HG02678 (cell line): ENCODE results near the gene COG8.
"Not testable (repeated sequence)": the region's sequence is repeated elsewhere in the genome, so short reads cannot be mapped to it uniquely, and the experiment has no call there.

Source experiments
- ATAC-seq: cut with Tn5 transposase; IDR thresholded peaks from one replicate; pipeline ENCODE4 v1.9.1; 2021; ENCODE audit warnings: mild to moderate bottlenecking, moderate library complexity; ENCODE audit not compliant: unreplicated experiment

COG8 gene, protein sequence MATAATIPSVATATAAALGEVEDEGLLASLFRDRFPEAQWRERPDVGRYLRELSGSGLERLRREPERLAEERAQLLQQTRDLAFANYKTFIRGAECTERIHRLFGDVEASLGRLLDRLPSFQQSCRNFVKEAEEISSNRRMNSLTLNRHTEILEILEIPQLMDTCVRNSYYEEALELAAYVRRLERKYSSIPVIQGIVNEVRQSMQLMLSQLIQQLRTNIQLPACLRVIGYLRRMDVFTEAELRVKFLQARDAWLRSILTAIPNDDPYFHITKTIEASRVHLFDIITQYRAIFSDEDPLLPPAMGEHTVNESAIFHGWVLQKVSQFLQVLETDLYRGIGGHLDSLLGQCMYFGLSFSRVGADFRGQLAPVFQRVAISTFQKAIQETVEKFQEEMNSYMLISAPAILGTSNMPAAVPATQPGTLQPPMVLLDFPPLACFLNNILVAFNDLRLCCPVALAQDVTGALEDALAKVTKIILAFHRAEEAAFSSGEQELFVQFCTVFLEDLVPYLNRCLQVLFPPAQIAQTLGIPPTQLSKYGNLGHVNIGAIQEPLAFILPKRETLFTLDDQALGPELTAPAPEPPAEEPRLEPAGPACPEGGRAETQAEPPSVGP

DNA sequence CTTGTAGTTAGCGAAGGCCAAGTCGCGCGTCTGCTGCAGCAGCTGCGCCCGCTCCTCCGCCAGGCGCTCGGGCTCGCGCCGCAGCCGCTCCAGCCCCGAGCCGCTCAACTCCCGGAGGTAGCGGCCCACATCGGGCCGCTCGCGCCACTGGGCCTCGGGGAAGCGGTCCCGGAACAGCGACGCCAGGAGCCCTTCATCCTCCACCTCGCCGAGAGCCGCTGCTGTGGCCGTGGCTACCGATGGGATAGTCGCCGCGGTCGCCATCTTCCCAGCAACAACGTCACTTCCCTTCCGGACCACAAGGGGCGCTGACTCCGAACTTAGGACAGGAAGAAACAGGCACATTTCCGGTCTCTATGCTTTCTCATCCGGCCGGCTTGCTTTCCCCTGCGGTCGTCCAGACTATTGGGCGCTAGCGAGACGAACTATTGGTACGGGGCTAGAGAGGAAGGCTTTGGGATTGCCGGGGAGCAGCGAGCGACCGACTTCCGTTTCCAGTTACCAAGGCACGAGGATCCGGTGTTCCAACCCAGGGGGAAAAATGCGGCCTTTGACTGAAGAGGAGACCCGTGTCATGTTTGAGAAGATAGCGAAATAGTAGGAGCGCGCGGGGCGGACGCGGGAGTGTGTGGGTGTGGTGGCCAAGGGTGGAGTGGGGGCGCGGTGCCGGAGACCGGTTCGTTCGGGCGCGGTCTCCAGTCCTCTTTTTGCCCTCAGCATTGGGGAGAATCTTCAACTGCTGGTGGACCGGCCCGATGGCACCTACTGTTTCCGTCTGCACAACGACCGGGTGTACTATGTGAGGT lies at the start of gene COG8, which contains the start of gene NIP7:
Gene COG8, minus strand, starts transcription at position 276 of the 806 bp plus-strand sequence. Its CDS starts 12 bp downstream, at position 264.
Gene NIP7, plus strand, starts transcription at position 484 of the 806 bp plus-strand sequence. Its CDS starts 58 bp downstream, at position 542.
- ATAC-seq: peak; percentile 95

DNA sequence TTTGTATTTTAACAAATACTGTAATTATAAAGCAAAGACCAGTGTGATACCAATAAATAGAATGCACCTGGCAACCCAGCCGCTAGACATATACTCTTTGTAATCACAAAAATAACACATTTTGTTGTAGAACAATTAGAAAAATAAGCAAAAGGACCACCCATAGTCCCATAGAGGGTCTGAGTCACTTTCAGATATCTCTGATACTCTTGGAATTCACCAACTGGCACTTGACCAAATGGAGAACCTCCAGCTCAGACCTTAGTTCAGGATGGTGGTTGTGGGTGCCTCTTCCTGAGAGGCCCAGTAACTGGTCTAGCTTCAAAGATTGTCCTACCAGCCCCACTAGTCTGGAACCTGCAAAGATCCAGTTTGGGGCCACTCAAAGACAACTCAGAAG lies 47.2 kb upstream of the COG8 start:
- ATAC-seq: no peak

DNA sequence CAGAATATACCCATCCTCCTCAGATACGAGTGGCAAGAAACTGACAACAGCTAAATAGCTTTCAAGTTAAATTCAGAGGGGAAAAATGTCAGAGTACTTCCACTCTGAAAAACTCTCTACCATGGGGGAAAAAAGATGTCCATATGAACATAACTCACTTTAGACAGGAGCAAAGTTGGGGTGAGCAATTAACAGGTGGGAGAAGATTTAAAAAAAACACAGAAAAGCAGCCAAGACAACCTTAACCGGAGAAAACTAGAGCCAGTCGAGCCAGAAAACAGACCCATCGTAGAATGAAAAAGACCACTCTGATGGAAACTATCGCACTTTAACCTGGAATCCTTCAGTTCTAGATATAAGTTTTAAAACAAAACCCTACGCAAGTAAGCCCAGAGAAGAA lies 45.6 kb upstream of the COG8 start:
- no peak for ATAC-seq

DNA sequence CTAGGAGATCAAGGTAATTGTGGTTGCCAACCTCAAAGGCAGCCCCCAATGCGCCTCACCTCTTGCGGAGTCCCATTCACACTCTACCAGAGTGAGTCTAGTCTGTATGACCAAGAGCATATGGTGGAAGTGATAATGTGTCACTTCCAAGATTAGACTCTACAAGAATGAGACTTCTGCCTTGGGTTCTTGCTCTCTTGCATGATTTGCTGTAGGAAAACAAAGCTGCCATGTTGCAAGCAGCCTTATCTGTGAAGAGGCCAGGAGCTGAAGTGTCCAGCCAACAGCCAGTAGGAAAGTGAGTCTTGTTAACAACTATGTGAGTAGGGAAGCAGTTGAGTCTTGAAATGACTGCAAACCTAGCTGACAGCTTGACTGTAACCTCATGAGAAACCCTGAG lies 43.1 kb upstream of the COG8 start:
- ATAC-seq: no peak

DNA sequence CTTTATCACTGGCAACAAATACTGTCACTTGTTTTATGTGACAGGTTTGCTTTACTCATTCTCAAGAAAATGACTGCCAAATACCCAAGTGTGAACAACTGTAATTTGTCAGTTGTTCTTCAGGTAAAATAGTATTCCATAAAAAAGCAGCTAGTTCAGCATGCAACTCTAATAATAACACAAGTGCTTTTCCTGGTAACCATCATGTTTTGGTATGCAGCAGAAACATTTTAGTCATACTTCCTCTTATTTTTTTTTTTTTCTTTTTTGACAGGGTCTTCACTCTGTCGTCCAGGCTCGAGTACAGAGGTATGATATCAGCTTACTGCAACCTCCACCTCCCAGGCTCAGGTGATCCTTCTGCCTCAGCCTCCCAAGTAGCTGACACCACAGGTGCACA lies 41.9 kb upstream of the COG8 start:
- no peak for ATAC-seq

DNA sequence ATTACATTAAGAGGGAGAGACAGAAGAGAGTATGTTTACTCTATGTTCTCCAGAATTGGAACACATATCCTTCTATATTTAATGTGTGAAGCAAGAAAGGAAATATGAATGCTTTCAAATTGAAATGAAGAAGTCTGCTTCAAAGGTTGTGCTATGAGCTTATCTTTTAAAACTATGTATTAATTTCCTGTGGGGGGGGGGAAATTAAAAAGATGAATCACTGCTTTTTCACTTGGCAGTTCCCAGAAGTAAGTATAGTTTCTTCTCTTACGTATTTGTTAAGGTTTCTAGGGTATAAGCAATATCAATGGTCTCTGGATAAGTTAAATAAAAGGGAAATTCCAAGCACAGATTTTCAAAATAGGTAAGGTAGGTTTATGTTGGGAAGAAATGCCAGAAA lies 39.4 kb upstream of the COG8 start:
- no peak for ATAC-seq

DNA sequence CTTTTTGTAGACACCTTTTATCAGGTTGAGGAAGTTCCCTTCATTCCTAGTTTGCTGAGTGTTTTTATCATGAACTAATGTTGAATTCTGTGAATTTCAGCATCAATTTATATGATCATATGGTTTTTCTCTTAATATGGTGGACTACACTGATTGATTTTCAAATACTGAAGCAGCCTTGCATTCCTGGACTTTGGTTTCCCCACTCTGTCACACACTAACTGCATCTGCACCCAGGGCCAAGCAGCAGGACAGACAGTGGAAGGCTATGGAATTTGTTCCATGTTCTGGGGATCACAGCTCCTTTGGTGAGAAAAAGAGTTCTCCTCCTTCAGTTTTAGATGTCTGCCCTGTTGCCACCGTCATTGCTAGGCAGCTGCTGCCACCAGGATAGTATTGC lies 38.7 kb upstream of the COG8 start:
- no peak for ATAC-seq

DNA sequence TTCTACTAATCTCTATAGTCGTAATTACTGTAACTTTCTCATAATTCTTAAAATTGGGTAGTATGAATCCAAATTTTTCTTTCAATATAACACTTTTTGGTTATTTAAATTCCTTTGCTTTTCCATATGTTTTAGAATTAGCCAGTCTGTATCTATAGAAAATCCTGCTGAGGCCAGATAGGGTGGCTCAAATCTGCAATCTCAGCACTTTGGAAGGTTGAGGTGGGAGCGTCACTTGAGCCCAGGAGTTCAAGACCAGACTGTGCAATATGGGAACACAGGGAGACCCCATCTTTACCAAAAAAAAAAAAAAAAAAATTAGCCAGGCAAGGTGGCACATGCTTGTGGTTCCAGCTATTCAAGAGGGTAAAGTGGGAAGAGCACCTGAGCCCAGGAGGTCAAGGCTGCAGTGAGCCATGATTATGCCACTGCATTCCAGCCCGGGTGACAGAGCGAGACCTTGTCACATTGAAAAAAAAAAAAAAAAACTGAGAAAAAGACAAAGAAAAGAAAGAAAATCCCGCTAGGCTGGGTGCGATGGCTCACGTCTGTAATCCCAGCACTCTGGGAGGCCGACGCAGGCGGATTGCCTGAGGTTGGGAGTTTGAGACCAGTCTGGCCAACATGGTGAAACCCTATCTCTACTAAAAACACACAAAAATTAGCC lies 37.2 kb upstream of the COG8 start:
- no peak for ATAC-seq

DNA sequence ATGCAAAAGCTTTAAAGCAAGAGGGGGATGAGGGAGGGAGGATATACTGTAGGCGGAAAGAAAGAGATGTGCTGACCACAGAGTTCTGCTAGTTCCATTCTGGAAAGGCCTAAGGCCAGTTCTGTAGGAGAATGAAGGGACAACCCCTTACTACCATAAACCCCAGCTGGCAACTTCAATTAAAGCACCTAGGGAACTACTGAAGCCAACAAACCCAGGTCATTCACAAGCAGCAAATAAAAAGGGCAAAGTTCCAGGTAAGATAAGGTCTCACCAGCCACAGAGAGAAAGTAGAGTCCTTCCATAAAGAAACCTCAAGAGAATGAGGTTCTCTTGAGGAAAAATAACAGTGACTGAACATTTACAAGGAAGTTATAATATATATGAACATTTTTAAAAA lies 33.7 kb upstream of the COG8 start:
- ATAC-seq: no peak

DNA sequence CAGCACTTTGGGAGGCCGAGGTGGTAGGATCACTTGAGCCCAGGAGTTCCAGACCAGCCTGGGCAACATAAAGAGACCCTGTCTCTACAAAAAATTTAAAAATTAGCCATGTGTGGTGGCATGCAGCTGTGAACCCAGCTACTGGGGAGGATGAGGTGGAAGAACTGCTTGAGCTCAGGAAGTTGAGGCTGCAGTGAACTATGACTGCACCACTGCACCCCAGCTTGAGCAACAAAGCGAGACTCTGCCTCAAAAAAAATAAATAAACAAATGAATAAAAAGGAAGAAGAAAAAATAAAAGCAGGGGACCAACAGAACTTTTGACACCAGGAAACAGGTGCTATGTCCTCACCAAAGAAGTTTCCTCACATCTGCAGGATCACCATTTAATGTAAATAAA lies 32.2 kb upstream of the COG8 start:
- no peak for ATAC-seq

DNA sequence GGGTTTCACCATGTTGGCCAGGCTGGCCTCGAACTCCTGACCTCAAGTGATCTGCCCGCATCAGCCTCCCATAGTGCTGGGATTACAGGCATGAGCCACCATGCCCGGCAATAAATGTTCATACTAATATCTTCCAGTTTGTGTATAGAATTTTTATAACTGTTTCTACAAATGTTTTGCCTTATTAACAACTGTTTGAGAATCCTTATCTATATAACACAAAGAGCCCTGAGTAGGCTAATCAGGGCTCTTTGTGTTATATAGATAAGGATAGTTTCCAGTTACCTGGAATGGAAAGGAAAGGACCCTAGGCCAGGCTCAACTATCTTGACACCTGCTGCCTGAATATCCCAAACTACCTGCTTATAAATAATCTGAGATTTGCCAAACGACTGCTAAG lies 29.5 kb upstream of the COG8 start:
- no peak for ATAC-seq

DNA sequence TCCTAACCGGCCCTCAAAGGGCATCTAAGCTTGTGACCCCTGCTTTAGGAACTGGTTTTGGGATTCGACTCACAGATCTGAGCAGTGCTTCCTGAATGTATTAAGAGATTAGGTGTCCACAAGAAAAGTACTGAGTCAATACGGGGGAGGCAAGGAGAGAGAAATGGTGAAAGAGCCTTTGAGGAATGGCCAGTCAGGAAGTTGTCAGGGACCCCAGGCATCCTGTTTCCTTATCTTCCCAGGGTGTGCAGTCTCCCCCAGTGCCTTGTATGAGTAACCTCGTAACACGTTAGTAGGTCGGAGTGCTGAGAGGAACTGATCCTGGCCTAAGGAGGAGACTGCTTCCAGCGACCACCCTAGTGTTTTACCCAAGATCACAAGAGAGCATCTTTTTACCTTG lies 28.6 kb upstream of the COG8 start:
- ATAC-seq: no peak

DNA sequence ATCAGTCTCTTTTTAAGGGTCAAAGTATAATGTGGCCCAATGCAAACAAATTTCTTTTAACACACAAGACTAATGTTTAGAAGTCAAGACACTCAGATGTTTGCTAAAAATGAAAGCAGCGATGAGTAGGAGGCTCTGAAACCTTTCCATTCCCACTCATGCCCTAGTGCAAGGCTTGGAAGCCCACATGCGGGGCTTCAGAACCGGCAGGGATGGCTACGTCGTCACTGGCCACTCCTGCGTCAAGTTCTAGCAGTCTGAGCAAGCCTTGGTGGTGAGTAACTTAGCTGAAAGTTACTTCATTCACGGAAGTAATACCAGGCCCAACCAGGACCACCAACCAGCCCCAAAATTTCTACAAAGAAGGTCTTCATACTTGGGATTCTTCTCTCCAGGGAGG lies 27.1 kb upstream of the COG8 start:
- no peak for ATAC-seq

DNA sequence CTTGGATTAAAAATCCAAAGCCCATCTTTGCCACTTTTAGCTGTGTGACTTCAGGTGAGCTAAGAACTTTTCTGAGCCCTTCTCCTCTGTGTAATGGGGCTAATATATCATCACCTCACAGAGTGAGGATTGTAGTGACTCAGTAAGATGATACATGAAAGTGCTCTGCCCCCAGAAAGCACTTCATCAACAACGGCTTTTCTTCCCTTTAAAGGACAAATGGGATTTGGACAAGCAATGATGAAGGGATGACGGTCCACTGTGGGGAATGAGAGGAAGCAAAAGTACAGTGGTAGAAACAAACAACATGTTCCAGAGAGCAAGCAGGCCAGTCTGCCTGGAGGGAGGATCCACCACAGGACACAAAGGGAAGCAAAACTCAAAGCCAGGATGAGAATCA lies 26.5 kb upstream of the COG8 start:
- ATAC-seq: no peak

DNA sequence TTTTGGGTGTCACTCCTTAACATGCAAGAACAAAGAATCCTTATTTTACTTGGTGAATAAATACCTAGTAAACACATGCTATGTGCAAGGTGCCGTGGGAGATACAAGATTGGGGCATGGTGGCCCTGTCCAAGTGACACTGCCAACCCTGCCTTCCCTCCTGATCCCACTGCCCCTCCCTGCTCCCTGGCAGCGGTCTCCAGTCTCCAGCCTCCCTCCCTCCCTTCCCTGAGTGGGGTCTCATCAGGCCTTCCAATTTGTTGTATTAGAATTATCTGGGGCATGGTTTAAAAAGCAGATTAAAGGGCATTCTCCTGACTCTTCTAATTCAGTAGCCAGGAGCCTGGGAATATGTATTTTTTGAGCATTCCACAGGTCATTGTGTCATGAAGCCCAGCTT lies 24.7 kb upstream of the COG8 start:
- ATAC-seq: no peak

DNA sequence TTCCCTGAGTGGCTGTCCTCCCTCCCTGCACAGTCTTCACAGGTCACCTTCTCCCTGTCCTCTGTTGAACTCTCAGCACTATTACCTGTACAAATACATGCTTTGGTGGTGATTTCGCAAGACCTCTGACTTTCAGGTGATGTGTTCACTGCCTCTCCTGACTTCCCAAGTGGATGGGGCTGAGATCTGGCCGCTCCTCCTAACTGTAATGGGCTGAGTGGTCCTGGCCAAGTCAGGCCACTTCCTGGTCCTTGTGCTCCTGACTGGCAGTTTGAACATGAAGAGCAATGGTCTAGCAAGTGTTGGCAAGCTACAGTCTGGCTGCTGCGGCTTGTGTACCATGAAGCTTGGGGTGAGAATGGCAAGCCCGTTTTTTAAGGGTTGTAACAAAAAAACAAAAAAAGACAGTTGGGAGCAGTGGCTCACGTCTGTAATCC lies 23.9 kb upstream of the COG8 start:
- no peak for ATAC-seq

DNA sequence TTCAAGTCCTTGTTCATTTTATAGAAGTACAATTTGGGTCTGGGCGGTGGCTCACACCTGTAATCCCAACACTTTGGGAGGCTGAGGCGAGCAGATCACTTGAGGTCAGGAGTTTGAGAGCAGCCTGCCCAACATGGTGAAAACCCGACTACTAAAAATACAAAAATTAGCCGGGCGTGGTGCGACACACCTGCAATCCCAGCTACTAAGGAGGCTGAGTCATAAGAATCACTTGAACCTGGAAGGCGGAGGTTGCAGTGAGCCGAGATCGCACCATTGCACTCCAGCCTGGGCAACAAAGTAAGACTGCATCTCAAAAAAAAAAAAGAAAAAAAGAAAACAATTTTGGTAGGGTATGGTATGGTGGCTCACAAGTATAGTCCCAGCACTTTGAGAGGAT lies 20.7 kb upstream of the COG8 start:
- ATAC-seq: not testable (repeated sequence)

DNA sequence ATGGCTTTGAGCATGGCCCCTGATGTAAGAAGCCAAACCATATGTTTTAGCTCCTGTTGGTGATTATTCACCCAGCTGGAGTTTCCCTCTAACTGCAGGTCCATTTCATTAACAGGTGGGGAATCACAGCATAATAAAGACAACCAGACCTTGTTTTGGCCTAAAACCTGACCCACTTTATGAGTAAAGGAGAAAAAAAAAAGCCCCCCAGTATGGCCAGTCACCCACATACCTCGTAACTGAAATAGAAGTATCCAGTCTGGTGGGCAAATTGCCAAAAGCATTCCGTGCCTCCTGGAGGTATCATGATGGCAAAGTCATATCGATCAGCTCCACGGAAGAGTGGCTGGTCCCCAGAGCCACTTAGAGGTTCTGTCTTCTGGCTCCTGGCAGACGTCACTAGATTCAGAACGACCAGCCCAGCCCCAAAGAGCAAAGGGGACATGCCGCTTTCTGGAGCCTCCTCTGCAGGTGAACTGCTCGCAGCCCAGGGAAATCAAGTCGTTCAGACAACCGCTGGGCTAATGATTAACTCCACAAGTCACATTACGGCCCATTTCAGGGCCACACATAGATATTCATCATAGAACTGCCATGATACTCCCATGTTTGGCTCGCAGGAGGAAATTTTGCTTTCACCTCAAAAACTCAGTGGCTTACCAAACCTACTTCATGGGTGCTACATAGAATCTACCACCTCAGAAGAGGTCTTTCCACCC lies 12.1 kb upstream of the COG8 start, which contains the start of gene TMED6:
Gene TMED6, minus strand, starts transcription at position 478 of the 719 bp plus-strand sequence. Its CDS starts 33 bp downstream, at position 445.
- no peak for ATAC-seq

DNA sequence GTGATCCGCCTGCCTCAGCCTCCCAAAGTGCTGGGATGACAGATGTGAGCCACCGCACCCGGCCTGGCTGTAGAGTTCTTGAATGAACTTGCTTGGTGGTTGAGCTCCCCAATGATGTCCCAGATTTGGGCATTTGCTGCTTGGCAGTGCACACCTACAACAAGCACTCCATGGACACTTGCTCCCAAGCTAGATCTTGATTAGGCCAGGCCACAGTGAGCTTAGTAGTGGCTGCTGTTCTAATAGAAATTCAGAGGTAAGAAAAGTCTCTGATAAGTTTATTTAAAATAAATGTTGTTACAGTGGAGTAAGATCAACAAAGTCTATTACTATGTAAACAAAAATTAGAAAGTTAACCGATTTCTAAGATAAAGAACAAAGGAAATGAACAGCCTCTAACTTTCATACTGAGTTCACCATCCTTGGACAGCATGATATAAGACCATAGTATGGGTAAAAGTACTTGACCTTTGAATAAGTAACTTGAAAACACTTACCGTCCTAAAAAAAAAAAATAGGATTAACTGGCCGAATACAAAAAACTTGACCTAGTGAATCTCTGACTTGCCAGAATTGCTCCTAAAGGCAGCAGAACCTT lies 11.3 kb upstream of the COG8 start:
- ATAC-seq: no peak

DNA sequence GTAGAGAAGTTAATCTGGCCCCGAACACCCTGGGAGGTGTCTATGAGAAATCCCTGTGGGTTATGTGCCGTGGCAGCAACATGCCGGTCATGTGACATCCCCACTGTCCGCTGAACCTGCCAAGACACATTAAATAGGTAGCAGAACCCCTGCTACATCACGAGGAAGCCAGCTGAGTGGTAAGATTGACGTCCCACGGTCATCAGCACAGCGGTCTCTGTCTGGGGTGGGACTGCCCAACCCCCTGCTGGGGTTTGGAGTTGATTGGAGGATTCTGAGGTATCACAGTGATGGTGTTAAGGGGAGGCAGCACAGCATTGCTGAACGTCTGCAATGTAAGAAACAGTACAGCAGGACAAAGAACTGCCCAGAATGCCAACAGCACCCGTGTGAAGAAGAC lies 10.2 kb upstream of the COG8 start:
- no peak for ATAC-seq
